HL-60 (cell line): ENCODE data around the gene TNIK.

Source experiments
- POLR2AphosphoS5 ChIP-seq: IDR thresholded peaks from 2 replicates; pipeline ENCODE4 v1.6.1; 2012; ENCODE audit warnings: low read depth
- TF ChIP-seq, protein P1 (sequence below): IDR thresholded peaks from one replicate; pipeline ENCODE4 v1.5.1; 2011; ENCODE audit warnings: low read length, control low read depth, inconsistent platforms; ENCODE audit not compliant: insufficient read depth

DNA sequence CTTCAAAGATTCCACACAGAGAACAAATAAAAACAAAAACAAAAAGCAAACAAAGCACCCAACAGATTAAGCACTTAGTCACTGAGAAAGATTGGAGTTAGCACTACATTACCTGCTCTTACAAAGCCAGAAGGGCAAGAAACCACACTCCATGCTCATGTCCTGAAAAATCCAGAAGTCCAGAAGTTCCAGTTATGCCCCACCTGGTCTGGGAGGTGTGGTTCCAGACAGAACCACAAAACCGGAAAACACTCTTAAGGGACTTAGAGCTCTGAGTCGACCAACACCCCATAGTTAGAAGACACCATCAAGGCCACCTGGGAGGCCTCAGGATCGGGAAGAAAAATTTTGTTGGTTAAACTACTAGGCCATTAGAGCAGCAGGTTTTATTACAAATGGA lies 88.9 kb downstream of the TNIK start:
- TF ChIP-seq, protein P1, sequence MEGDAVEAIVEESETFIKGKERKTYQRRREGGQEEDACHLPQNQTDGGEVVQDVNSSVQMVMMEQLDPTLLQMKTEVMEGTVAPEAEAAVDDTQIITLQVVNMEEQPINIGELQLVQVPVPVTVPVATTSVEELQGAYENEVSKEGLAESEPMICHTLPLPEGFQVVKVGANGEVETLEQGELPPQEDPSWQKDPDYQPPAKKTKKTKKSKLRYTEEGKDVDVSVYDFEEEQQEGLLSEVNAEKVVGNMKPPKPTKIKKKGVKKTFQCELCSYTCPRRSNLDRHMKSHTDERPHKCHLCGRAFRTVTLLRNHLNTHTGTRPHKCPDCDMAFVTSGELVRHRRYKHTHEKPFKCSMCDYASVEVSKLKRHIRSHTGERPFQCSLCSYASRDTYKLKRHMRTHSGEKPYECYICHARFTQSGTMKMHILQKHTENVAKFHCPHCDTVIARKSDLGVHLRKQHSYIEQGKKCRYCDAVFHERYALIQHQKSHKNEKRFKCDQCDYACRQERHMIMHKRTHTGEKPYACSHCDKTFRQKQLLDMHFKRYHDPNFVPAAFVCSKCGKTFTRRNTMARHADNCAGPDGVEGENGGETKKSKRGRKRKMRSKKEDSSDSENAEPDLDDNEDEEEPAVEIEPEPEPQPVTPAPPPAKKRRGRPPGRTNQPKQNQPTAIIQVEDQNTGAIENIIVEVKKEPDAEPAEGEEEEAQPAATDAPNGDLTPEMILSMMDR = no peak
- TF ChIP-seq POLR2AphosphoS5 = no peak
